Mesenteric fat pad (tissue), 1 donor: ENCODE results near the gene ZNF776. TPM values are rescaled to one million over a fixed set of nuclear protein-coding genes. Genes with fewer than 3 reads are reported as not detected.
"Not testable (repeated sequence)": the region's sequence is repeated elsewhere in the genome, so short reads cannot be mapped to it uniquely, and the experiment has no call there.

Source experiments
- DNase-seq: peaks from one replicate; pipeline ENCODE4 v3.0.0-alpha.2; 2020; ENCODE audit warnings: low spot score
- total RNA-seq: library from RNA; stranded (reverse); fragmentation: NEBNext Ultra II Directional; extraction: Animal tissue kit (Norgen Biotek cat#: 25700); gene quantifications from one replicate; pipeline ENCODE4 v1.2.1, GENCODE V29; 2021
- donor health status: DM: yes; HTN: yes; CAD: no.

Gene ZNF776
- total RNA-seq, 1 donor from 2014 or later, result 11.5 TPM

DNA sequence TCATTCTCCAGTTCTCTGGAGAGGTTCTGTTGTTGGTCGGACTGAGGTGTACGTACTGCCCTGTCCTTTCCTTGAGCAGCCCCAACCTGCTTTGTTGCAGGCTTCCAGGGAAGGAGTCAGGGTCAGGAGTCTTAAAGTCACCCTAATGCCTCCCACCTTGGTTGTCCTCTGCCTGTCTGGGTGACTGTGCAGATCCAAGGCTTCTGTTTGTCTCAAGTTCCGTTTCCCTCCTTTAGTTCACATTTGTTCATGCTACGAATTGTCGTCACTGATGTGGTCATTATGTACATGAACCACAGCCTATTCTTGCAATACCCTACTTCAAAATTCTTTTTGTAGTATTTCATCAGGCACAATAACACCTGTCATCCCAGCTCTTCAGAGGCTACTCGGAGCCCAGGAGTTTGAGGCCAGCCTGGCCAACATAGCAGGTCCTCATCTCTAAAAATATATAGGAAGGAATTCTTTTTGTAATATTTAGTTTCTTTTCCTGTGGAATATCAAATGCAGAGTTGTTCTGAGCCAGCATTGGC, 30.2 kb downstream of the ZNF776 start:
- DNase-seq, result no peak

DNA sequence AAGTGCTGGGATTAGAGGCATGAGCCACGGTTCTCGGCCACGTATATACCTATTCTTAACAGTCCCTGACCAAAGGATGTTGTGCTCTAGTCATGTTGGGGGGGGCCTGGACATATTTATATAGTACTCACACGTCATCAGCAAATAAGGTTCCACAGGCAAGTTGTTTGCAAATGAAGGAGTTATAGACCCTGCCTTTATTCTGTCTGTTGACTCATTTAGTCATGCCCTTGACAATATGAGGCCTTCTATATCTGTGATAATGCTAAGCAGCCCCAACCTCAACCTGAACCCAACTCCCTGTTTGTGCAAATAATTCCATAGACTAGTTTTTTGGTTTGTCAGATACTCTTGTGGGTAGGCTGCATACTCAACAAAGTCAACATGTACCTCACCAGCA, 31.7 kb downstream of the ZNF776 start:
- no peak for DNase-seq

DNA sequence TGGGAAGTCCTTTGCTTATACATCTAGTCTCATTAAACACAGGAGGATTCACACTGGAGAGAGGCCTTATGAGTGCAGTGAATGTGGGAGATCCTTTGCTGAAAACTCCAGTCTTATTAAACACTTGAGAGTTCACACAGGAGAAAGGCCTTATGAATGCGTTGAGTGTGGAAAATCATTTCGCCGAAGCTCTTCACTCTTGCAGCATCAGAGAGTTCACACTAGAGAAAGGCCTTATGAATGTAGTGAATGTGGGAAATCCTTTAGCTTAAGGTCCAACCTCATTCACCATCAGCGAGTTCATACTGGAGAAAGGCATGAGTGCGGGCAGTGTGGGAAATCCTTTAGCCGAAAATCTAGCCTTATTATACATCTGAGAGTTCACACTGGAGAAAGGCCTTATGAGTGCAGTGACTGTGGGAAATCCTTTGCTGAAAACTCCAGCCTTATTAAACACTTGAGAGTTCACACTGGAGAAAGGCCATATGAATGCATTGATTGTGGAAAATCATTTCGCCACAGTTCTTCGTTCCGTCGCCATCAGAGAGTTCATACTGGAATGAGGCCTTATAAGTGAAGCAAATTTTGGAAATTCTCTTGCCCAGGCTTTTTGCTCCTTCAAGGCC, 32.7 kb downstream of the ZNF776 start:
- no peak for DNase-seq

DNA sequence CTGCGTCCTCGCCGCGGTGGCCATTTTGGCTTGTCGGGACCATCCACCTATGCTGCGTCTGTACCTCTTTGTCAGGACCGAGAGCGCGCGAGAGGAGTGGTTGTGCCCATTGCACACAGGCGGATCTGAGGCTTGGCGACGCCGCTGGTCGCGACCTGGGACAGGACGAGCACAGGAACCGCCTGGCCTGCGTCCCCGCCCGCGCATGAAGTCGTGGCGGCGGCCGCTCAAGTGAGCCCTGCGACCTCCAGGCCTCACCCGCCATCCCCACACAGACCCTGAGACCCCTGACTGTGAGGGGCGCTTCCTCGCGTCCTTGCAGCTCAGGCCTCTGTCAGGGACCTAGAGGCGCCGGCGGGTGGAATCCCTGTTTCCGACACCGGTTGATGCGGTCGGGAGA, 39.7 kb downstream of the ZNF776 start:
- DNase-seq, result peak; percentile 68

DNA sequence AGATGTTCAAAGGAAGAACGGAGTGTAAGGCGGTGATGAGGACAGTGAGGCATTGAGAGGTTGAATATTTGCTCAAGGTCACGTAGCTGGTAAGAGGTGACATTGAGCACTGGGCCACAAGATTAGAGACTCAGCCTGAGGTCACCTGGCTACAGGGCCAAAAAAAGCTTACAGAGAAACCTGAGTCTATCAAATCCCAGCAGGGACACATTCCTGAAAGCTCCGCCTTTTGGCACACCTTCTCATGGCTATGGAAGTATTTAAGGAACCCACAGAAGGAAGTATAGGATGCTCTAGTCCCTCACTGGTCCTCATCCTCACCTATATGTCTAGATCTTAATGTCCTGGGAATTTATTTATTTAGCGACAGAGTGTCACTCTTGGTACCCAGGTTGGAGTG, 40.3 kb downstream of the ZNF776 start:
- no peak for DNase-seq

DNA sequence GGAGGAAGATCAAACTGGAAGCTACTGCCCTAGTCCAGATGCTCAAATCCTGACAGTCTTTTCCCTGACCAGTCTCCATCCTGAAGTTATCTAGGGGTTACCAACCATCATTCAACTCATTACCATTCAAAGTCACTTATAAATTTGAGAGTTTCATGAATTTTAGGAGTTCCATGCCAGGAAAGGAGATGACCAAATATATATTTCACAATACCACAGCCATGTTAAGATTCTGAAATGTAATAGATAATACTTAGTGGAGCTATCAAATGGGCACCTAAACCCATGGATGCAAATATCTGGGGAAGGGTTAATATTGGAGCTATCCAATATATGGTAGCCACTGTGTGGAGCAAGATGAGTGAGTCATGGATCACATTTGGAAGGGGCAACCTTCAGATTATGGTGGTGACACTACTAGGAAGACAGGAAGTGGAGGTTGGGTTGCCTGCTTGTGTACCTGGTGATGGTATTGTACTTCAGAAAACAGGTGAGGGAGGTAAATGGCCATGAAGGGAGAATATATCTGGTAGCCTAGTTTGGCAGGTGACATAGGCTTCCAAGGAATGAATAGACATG, 41.6 kb downstream of the ZNF776 start:
- DNase-seq, result no peak

DNA sequence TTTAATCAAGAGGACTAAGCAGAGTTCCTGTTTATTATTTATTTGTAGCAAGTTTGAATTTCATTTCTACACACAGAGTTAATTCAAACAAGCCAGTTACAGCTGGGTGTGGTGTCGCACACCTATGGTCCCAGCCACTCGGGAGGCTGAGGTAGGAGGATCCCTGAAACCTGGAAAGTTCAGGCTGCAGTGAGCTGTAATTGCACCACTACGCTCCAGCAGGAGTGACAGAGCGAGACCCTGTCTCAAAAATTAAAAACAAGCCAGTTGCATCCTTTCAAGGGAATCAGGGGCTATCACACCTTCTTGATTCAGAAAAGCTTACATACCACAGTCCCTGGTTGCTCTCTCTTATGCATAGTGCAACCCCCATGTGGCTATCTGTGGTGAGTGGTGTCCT, 42.7 kb downstream of the ZNF776 start:
- DNase-seq, result no peak

DNA sequence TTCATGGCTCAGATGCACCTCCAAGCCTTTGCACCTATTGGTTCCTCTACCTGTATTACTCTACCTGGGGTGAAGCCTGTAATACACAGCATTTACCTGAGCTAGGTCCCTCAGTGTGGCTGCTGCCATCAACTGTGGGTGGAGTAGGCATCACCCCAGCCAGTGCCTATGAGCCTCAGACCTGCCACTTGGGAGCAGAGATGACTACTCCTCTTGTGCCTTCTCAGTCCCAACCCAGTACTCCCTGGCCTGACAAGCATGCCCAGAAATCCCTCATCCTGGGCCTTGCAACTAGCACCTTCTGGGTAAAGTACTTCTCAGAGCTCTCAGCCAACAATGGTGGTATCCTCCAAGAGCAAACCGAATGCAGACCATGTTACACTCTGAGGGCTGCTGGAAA, 50.0 kb downstream of the ZNF776 start:
- DNase-seq, result not testable (repeated sequence)

DNA sequence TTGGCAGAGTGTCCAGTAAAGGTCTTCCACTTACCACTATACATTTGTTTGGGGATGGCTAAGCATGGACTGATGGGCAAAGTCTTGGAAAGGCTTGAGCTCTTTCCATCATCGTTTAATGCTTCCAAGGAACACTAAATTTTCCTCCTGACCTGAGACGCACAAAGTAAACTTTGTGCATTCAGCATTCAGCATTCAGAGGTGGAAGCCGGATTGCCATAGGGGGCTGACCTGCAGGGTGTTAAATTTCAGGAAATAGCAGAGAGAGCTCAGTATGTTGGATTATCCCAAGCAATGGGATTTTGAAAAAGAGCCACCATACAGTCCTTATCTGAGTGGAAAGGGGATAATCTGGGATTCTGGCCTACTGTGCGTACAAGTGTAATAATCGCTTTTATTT, 54.1 kb downstream of the ZNF776 start:
- DNase-seq, result no peak

DNA sequence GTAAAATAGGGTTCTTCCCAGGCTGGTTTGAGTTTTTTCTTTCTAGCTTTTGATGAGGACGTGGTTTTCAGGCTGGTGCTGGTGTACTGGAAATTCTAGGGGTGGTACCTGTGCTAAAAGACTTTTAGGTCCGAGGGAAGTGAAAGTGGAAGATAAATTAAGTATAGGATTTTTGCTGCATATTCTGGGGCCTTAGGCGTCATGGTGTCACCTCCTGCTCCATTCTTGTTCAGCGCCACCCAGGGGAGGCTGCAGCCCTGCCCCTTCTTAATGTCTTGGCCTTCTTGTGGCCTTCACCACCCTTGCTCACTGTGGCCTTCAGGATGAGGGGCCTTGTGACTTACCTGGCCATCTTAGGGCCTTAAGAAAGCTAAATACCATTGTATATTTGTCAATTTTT, 55.7 kb downstream of the ZNF776 start:
- DNase-seq, result no peak

DNA sequence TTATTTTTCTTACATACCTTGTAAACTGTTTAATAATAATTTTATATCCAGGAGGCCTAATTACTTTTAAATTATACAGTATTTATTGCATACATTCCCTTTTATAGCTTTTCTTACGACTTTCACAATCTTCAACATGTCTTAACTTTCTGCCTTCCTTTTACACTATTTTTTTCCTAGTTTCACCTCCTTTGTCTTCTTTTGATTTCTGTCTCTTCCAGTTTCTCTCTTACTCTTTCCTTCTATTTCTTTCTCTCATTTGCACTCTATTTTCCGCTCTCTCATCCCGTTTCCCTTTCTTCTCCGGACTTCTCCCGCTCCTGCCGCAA, 56.6 kb downstream of the ZNF776 start:
- DNase-seq, result no peak

DNA sequence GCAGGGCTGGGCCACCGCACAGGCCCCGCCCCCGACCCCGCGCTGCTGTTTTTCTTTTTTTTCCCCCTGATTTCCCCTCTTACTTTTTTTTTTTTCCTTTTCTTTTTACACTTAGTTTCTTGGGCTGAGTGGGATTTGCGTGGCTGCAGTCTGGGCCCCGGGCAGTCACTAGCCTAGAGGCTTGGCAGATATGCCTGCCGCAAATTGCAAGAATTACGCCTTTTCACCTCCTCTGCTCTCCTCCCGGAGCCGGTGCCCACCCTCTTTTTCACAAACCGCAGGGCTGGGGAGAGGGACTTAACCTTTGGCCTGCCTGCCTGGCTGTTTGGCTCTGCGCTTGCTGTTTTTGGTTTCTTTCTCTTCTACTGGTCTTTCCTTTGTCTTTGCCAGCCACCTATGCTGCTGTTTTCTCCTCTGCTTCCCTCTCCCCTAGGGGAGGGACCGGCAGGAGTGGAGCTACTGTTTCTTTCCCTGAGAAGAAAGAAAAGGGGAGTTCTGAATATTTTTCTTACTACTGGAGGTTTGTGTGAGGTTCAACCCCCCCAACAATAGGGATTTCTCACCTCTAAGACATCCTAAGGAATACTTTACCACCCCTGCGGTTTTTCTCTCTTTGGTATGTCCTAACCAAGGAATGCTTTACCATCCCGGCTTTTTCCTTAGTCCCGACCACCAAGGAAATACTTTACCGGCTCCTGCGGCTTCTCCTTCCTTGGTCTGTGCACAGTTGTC, 57.1 kb downstream of the ZNF776 start:
- DNase-seq, result no peak

DNA sequence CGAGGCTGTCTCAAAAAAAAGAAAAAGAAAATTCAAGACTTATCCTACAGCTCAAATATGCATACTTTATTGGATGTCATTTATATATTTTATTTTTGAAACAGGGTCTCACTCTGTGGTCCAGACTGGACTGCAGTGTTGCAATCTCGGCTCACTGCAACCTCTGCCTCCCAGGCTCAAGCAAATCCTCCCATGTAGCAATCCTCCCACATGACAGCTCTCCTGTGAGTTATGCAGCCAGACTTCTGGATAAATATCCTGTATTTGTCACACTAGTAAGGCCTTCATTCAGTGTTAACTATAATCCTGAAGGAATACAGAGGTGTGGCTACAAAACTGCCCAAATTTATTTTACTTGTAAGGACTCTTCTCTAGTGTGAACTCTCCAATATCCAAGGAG, 60.9 kb downstream of the ZNF776 start:
- no peak for DNase-seq

Other genes starting within 250 kb of the ZNF776 start
- gene ZNF773, start 246.9 kb upstream of the ZNF776 start, total RNA-seq, result 7.0 TPM
- gene ZNF549, start 219.5 kb upstream of the ZNF776 start, total RNA-seq, result 4.7 TPM
- 9.3 TPM for gene ZNF550, start 187.0 kb upstream of the ZNF776 start, total RNA-seq
- gene ZNF416, start 167.9 kb upstream of the ZNF776 start, total RNA-seq, result 4.5 TPM
- 2.4 TPM for gene ZIK1, start 162.7 kb upstream of the ZNF776 start, total RNA-seq
- 3.0 TPM for gene ZNF530, start 146.9 kb upstream of the ZNF776 start, total RNA-seq
- gene ZNF134, start 132.6 kb upstream of the ZNF776 start, total RNA-seq, result 10.2 TPM
- 6.8 TPM for gene ZNF211, start 113.6 kb upstream of the ZNF776 start, total RNA-seq
- not detected for gene ZSCAN4, start 77.9 kb upstream of the ZNF776 start, total RNA-seq
- 9.9 TPM for gene ZNF551, start 64.8 kb upstream of the ZNF776 start, total RNA-seq
- 4.8 TPM for gene ZNF154, start 37.6 kb upstream of the ZNF776 start, total RNA-seq
- gene ZNF671, start 19.2 kb upstream of the ZNF776 start, total RNA-seq, result 3.9 TPM
- gene ZNF586, start 22.9 kb downstream of the ZNF776 start, total RNA-seq, result 13.0 TPM
- 4.0 TPM for gene ZNF552, start 68.1 kb downstream of the ZNF776 start, total RNA-seq
- gene ZNF587B, start 83.5 kb downstream of the ZNF776 start, total RNA-seq, result 16.6 TPM
- 25.7 TPM for gene ZNF587, start 103.0 kb downstream of the ZNF776 start, total RNA-seq
- gene ZNF814, start 142.2 kb downstream of the ZNF776 start, total RNA-seq, result 19.7 TPM
- gene ZNF417, start 169.8 kb downstream of the ZNF776 start, total RNA-seq, result 11.1 TPM
- gene ZNF418, start 188.6 kb downstream of the ZNF776 start, total RNA-seq, result 5.2 TPM
- 4.0 TPM for gene ZNF256, start 200.9 kb downstream of the ZNF776 start, total RNA-seq
- 1.3 TPM for gene C19orf18, start 227.7 kb downstream of the ZNF776 start, total RNA-seq